Central memory CD4-positive, alpha-beta T cell (primary cell): ENCODE measurements around the gene EME2.

Experiments
- DNase-seq: peaks from one replicate; pipeline ENCODE4 v3.0.0; 2022

Gene EME2

DNA sequence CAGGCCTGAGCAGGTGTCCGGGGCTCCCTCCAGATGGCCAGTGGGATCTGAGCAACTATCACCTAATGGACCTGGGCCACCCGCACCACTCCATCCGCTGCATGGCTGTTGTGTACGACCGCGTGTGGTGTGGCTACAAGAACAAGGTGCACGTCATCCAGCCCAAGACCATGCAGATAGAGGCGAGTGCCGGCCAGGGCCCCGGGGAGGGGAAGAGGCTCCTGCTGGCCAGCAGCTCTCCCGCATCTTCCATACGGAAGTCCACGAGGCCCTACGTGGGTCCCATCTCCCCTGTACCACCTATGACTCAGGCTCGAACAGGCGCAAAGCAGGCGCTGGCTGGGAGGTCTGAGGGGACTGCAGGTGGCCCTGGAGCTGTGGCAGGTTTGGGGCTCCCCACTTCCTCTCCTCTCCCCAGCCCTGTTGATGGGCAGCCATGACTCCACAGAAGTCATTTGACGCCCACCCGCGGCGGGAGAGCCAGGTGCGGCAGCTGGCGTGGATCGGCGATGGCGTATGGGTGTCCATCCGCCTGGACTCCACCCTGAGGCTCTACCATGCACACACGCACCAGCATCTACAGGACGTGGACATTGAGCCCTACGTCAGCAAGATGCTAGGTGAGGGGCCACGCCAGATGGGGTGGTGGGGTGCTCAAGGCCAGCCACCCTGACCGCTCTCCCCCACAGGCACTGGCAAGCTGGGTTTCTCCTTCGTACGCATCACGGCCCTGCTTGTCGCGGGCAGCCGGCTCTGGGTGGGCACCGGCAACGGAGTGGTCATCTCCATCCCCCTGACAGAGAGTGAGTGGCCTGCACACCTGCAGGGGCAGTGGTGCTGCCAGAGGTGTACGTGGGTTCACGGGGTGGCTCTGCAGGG lies 5.3 kb upstream of the EME2 start:
- no peak for DNase-seq

DNA sequence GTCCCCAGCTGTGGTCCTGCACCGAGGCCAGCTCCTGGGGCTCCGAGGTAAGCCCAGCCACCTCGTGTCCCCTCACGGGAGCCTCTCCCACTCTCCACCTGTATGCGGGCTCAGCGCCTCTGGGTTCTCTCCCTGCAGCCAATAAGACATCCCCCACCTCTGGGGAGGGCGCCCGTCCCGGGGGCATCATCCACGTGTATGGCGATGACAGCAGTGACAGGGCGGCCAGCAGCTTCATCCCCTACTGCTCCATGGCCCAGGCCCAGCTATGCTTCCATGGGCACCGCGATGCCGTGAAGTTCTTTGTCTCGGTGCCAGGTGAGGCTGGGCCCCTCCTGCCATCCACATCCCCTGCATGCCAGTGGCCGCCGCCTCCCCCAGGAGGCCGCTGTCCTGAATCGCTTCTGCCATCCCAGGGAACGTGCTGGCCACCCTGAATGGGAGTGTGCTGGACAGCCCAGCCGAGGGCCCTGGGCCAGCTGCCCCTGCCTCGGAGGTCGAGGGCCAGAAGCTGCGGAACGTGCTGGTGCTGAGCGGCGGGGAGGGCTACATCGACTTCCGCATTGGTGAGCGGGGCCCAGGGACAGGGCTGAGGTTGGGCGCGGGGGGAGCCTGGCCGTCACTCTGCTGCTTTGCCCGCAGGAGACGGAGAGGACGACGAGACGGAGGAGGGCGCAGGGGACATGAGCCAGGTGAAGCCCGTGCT lies 4.4 kb upstream of the EME2 start:
- DNase-seq, result no peak

DNA sequence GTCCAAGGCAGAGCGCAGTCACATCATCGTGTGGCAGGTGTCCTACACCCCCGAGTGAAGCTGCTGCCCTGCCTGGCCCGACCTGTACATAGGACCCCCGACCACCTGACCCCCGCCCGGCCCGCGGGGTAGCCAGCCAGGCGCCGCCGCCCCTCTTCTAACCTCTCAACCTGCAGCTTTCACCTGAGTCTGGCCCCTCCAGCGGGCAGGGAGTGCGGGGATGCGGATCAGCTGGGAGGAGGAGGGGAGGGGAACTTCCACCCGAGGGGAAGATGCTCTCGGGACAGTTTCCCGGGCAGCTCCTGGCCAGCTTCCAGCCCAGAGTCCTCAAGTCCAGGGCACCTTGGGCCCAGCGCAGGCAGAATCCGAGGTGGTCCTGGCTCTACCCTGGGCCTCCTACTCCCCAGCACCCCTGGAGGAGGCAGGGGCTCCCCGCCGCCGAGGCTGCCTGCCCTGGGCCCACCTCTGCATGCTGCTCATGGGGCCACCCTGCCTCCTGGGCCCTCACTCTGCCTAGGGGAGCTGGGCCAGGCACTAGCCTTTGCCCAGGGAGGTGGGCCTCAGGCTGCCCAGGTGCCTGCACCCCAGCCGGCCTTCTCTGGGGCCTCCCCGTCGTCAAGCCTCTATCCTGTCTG lies 3.7 kb upstream of the EME2 start:
- no peak for DNase-seq

DNA sequence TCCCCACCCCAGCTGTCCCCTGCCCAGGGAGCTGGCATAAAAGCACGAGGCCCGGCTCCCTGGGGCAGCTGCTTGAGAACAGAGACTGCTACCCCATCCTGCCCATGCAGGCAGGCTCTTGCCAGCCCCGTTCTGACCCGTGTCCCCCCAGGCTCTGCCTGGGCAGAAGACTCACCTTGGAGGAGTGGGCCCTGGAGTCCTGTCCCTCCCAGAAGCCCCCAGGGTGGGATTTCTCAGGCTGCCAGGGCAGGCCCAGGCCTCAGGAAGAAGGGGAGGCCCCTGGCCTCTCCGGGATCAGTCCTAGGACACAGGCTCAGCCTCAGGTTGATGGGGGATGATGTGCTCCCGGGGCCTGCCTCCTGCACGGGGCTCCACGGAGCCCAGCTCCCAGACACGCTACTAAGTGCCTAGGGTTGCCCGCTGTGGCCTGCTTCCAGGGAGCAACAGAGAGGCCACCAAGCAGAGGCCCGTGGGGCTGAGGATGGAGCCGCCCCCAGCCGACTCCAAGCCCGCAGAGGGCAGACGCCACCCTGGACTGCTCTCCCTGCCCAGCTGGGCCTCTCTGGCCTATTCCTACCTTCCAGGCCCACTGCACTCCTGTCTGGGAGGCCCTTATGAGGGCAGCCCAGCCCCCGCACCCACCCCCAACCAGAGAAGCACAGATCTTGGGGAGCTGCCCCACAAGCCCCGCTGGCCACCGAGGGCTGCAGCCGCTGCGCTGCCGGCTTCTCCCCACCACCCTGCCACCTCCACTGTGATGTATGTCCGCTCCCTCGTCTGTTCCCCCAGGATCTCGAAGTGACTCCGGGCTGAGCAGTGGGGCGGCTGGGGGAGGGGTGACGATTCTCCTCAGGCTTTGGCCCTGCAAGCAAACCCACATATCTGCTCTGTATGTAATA lies 3.0 kb upstream of the EME2 start:
- DNase-seq, result no peak

DNA sequence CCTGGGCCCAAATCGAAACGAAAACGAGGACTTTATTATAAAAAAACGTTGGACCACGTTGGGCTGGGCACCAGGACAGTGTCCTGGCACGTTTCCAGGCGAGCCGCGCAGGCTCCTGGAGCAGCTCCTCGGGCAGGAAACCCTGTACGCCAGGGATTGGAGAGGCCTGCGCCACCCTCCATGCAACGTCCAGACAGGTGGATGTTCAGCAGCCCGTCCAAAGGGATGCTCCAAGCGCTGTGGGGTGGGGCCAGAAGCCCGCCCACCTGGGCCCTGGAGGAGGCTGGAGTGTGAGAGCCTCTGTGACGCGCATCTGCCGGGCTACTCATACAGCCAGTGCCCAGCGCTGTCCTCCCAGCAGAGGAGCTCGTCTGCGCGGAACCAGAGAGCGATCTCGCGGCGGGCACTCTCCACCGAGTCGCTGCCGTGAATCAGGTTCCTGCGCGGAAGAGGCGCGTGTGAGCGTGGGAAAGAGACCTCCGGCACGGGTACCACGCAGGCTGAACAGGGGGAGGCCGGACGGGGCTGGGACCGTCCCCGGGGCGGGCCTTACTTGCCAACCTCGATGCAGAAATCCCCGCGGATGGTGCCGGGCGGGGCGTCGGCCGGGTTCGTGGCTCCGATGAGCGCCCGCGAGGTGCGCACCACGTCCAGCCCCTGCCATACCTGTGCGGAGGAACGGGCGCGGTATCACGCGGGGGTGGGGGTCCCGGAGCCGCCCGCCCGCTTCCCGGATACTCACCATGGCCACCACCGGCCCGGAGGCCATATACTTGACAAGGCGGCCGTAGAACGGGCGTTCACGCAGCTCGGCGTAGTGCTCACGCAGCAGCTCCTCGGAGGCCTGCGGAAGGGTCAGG lies 2.1 kb upstream of the EME2 start:
- peak; percentile 40 for DNase-seq

DNA sequence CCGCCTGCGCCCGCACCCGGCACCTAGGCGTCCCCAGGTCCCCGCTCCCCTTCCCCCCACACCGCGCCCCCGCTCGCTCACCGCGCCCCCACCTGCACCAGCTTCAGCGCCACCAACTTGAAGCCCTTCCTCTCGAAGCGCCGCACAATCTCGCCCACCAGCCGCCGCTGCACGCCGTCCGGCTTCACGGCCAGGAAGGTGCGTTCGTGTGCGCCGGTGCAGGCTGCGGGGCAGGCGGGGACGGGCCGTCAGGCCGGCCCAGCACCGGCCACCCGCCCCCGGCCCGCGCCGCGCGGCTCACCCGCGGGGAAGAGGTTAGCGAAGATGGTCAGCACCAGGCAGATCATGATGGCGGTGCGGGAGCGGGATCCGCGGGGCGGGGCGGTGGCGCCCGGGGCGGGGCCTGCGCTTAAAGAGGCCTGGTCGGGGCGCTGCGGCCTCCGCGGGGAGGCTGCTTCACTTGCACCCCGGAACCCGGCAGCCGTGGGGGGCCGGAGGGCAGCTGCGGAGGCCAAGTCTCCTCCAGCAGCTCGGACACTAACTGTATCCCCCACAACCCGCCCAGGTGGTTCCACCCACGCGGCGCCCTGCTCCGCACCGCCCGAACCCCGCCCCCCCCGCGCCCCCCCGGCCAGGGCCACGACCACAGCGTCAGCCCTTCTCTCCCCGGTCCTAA lies 1.3 kb upstream of the EME2 start, which contains the start of gene NME3:
TSS of gene NME3 (minus strand) at position 356 of the 676 bp plus-strand sequence. CDS start at position 347, 9 bp downstream.
- peak; percentile 63 for DNase-seq

DNA sequence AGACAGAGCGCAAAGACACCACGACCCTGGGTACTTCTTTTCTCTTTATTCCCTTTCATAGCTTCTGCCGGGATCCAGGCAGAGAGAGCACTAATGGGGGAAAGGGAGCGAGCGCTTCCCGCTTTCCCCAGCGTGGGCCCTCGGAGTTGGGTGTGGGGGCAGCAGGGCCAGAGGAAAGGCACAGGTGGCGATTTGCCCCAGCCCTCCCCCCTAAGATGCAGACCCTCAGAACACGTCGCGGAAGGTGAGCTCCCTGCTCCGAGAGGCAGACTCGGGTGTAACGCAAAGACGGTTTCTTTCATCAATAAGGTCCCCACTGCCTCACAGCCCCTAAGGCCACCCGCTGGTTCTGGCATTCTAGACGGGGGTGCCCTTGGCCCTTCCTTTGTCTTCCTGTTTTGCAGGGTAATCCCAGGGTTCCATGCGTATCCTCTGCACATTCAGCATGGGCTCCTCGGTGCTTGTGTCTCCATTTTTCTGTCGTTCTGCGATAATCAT lies 697 bp upstream of the EME2 start:
- no peak for DNase-seq

DNA sequence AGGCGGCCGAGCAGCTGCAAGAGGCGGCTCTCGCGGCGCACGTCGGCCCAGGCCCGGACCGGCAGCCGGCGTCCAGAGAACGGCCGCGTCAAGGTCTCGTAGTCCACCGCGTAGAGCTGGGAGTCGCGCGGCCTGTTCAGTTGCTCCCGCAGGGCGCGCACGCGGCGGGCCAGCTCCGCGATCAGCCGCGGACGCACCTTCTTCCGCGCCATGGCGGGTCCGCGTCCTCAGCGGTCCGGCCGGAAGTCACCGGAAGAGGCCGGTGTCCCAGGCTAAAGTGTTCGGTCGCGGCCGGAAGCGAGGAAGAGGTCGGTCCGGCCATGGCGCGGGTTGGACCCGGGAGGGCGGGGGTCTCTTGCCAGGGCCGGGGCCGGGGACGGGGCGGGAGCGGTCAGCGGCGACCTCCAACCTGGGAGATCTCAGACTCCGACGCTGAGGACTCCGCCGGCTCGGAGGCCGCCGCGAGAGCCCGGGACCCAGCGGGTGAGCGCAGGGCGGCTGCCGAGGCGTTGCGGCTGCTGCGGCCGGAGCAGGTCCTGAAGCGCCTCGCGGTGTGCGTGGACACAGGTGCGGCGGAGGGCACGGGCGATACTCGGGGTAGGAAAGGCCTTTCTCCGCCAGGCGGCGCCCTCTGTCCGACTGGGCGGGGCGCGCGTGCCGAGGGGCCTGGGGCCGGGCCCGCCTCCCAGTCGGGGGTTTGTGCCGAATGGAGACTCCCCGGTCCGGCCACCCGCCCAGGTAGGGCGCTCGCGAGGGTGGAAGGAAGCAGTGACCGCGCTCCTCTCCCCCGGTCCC lies 495 bp downstream of the EME2 start, which contains the start of gene MRPS34:
TSS of gene MRPS34 (minus strand) at position 227 of the 795 bp plus-strand sequence. CDS start at position 212, 15 bp downstream.
- peak; percentile 69 for DNase-seq

DNA sequence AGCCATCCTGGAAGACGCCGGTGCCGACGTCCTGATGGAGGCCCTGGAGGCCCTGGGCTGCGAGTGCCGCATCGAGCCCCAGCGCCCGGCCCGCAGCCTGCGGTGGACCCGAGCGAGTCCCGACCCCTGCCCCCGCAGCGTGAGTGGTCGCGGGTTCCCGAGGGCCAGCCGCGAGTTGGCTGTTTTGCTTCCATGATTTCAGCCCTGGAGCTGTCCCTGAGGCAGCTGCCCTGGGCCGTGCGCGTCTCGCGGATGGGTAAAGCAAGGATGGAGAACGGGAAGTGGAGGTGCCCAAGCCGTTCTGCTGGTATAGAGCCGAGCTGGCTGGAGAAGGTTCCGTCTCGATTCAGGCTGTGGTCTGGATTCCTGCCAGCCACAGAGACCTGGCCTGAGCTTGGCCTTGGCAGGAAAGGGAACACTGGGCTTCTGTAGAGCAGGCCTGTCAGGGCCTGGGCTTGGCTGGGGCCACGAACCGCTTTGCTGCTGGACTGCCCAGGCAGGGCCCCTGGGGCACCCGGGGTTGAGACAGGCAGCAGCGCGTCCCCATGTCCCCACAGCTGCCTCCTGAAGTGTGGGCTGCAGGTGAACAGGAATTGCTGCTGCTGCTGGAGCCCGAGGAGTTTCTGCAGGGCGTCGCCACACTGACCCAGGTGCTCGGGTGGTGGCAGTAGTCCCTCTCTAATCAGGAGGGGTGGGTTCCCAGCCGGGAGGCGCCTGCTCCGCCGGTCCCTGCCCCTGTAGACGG lies 1.3 kb downstream of the EME2 start:
- no peak for DNase-seq

DNA sequence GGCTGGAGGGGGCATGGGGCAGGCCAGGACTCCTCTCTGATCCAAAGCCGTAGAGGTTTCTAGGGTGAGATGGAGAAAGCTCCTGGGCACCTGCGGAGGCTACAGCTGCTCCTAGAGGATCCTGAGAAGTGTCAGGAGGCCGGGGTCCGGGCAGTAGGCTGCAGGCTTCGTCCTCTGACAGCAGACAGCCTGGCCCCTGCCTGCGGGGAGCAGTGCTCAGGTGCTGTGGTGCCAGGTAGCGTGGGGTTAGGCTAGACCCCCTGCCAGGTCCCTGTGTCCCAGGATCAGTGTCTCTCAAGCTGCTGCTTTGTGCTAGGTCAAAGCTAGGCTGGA lies 1.8 kb downstream of the EME2 start:
- no peak for DNase-seq

DNA sequence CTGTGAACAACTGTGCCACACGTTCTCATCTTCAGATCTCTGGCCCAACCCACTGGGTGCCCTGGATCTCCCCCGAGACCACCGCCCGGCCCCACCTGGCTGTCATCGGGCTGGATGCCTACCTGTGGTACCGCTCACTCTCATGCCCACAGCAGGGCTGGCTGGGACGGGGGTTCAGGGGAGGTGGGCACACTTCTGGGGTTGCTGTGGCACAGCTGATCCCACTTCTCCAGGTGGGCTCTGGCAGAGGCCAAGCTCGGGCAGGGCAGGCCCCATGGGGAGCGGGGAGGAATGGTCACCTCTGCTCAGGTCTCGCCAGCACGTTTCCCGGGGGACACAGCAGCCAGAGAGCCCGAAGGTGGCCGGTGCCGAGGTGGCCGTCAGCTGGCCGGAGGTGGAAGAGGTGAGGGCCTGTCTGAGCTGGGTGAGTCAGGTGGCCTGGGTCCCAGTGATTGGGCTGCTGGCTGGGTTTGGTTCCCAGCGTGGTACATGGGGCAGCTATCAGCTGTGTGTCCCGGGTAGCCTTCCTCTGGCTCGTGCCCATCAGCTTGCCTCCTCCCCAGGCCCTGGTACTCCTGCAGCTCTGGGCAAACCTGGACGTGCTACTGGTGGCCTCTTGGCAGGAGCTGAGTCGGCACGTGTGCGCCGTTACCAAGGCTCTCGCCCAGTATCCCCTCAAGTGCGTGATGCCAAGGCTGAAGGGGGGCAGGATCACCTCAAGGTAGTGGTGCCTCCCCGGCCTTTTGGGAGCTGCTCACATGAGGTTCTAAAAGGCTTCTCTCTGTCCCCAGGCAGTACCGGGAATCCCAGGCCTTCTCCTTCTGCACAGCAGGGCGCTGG lies 2.6 kb downstream of the EME2 start:
- DNase-seq, result no peak

DNA sequence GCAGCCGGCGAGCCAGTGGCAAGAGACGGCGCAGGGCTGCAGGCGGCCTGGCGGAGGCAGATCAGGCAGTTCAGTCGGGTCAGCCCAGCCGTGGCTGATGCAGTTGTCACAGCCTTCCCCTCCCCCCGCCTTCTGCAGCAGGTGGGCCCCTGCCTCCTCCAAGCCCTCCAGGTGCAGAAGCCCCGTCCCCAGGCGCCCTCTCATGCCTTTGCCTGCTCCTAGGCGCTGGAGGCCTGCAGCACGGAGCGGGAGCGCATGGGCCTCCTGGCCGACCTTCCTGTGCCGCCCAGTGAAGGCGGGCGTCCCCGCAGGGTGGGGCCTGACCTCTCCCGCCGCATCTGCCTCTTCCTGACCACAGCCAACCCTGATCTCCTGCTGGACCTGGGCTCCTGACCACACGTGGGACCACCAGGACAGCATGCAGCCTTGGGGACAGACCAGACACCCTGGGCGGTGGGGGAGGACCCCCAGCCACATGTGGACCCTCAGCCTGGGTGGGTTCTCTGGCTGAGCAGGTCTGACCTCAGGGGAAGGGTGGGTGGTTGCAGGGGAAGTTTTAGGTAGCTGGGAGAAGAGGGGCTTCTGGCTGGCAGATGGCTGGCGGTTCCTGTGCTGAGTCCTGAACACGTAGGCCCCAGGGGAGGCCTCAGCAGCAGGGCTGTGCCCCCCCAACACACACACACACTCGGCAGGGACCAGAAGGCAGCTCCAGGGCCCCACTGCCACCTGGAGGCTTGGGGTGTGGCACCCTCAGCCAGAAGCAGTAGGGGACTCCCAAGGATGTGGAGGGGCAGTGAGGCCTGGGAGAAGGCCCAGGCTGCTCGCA lies 3.4 kb downstream of the EME2 start:
- DNase-seq, result no peak

DNA sequence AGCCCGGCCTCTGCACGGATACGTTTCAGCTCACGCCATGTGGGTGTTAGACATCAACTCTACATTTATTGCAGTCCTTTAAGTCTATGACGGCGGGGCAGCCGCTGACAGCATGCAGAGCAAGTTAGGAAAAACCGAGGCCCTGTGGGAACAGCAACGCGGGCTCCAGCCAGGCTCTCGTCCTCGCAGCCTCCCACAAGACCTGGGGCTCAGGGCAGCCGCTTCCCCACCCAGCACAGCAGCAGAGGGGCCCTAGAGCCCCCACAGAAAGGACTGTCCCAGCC lies 4.0 kb downstream of the EME2 start:
- DNase-seq, result no peak

DNA sequence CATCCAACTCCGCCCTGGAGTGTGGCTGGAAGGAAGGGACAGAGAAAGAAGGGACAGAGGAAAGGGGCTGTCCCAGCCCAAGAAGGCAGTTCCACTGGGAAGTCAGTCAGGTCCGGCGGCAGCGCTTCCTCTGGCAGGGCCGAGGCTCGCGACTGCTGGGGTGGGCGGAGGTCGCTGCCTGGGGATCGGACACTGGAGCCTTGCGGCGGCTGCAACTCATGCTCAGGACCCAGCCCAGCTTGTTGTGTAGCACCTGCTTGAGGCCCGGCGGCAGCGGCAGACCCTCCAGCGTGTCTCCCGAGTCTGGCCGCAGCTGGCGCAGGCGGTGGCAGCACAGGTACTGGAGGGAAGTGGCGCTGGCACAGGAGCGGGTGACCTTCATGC lies 4.4 kb downstream of the EME2 start:
- no peak for DNase-seq

DNA sequence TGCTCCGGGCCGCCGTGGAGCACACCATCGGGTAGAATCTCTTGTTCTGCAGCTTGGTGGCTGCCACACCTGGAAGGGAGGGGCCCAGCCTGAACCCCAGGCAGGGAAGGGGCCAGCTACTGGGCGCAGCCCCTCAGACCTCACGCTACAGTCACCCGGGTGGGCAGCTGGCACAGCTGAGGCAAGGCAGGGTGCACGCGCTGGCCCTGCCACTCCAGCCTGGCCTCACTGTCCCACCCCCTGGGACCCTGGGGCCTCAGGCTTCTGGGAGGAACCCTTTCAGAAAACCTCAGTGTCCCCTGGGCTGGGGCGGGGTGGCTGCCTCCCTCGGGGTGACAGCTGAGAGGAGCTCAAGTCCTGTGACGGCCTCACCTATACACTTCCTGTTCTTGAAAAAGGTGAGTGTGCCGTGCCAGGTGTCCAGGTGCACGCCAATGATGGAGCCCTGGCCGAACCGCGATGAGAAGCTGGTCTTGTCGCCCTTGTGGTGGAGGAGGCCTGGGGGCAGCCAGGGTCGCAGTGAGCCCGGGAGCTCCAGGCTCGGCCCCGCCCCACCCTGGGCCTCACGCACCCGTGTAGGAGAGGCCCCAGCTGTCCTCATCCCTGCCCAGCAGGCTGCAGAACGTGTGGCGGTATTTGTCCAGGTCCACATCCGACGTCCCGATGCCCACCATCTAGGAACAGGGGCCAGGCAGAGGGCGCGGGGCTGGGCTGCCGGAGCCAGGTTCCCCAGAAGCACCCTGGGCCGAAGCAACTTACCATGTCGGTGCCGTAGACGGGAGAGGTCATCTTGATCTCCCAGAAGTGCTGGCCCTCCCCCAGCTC lies 5.0 kb downstream of the EME2 start:
- DNase-seq, result no peak
